Trophoblast cell (in vitro differentiated cells and primary cell): ENCODE data around the gene FKBP5.

Source experiments
- DNase-seq, 2 donors: peaks; one replicate each; pipeline ENCODE4 v3.0.0-alpha.2; 2016
- H2AFZ ChIP-seq: 2 replicates; pipeline ENCODE4 v1.6.1; 2013; ENCODE audit warnings: low read length, moderate library complexity, mild to moderate bottlenecking; ENCODE audit not compliant: insufficient read depth, poor library complexity
- H2AK5ac ChIP-seq: 2 replicates; pipeline ENCODE4 v1.6.1; 2013; ENCODE audit warnings: mild to moderate bottlenecking, low read length
- H2BK120ac ChIP-seq: 2 replicates; pipeline ENCODE4 v1.6.1; 2013; ENCODE audit warnings: low read length, mild to moderate bottlenecking, moderate library complexity; ENCODE audit not compliant: insufficient read depth, poor library complexity
- H2BK12ac ChIP-seq: 2 replicates; pipeline ENCODE4 v1.6.1; 2013; ENCODE audit warnings: mild to moderate bottlenecking, low read length, moderate library complexity
- H2BK5ac ChIP-seq: 2 replicates; pipeline ENCODE4 v1.6.1; 2013; ENCODE audit warnings: low read length, low read depth, moderate library complexity, mild to moderate bottlenecking; ENCODE audit not compliant: poor library complexity
- H3K14ac ChIP-seq: 2 replicates; pipeline ENCODE4 v1.6.1; 2013; ENCODE audit warnings: mild to moderate bottlenecking, low read length
- H3K18ac ChIP-seq: 2 replicates; pipeline ENCODE4 v1.6.1; 2013; ENCODE audit warnings: mild to moderate bottlenecking, low read length
- H3K23ac ChIP-seq: 2 replicates; pipeline ENCODE4 v1.6.1; 2013; ENCODE audit warnings: low read length
- H3K27ac ChIP-seq: 2 replicates; pipeline ENCODE4 v1.5.1; 2013; ENCODE audit warnings: low read depth, mild to moderate bottlenecking, inconsistent platforms, low read length, moderate library complexity
- H3K27me3 ChIP-seq: 2 replicates; pipeline ENCODE4 v1.6.1; 2013; ENCODE audit warnings: inconsistent platforms, mild to moderate bottlenecking, low read length, moderate library complexity; ENCODE audit not compliant: insufficient read depth
- H3K36me3 ChIP-seq, 2 experiments: 1 replicate in 1 of 2; 2 replicates in 1 of 2; pipeline ENCODE4 v1.6.1; 2013; ENCODE audit warnings: low read length in 2 of 2, mild to moderate bottlenecking in 2 of 2, moderate library complexity in 1 of 2; ENCODE audit not compliant: insufficient read depth in 2 of 2, control insufficient read depth in 1 of 2
- H3K4ac ChIP-seq: 2 replicates; pipeline ENCODE4 v1.6.1; 2013; ENCODE audit warnings: low read depth, mild to moderate bottlenecking, low read length, moderate library complexity
- H3K4me1 ChIP-seq, 2 experiments: 1 replicate in 1 of 2; 2 replicates in 1 of 2; pipeline ENCODE4 v1.6.1; 2013; ENCODE audit warnings: low read length in 2 of 2, mild to moderate bottlenecking in 2 of 2, moderate library complexity in 1 of 2; ENCODE audit not compliant: insufficient read depth in 2 of 2, control insufficient read depth in 1 of 2
- H3K4me2 ChIP-seq: 2 replicates; pipeline ENCODE4 v1.6.1; 2013; ENCODE audit warnings: inconsistent platforms, mild to moderate bottlenecking, low read length, moderate library complexity
- H3K4me3 ChIP-seq: 2 replicates; pipeline ENCODE4 v1.5.1; 2013; ENCODE audit warnings: mild to moderate bottlenecking, low read depth, low read length, inconsistent platforms
- H3K79me1 ChIP-seq: one replicate; pipeline ENCODE4 v1.6.1; 2013; ENCODE audit warnings: low read length
- H3K79me2 ChIP-seq: 2 replicates; pipeline ENCODE4 v1.6.1; 2013; ENCODE audit warnings: low read length, mild to moderate bottlenecking; ENCODE audit not compliant: control insufficient read depth, insufficient read depth, poor library complexity
- H3K9ac ChIP-seq: 2 replicates; pipeline ENCODE4 v1.6.1; 2013; ENCODE audit warnings: mild to moderate bottlenecking, low read length
- H3K9me3 ChIP-seq: 2 replicates; pipeline ENCODE4 v1.6.1; 2013; ENCODE audit warnings: low read depth, mild to moderate bottlenecking, control low read depth, inconsistent platforms, low read length; ENCODE audit not compliant: insufficient read depth
- H4K12ac ChIP-seq: 2 replicates; pipeline ENCODE4 v1.6.1; 2013; ENCODE audit warnings: low read depth, mild to moderate bottlenecking, low read length, moderate library complexity
- H4K8ac ChIP-seq: 2 replicates; pipeline ENCODE4 v1.6.1; 2013; ENCODE audit warnings: low read depth, mild to moderate bottlenecking, low read length, moderate library complexity
- H4K91ac ChIP-seq: one replicate; pipeline ENCODE4 v1.6.1; 2013; ENCODE audit warnings: low read depth, mild to moderate bottlenecking, low read length, moderate library complexity
- WGBS: extraction: QIAGEN DNeasy Blood & Tissue Kit; methylation state at CpG from one replicate; pipeline ENCODE4 v1.1.7; 2013; ENCODE audit warnings: missing lambda C conversion rate; ENCODE audit not compliant: insufficient read length, insufficient coverage; ENCODE audit errors: extremely low coverage; 5-methylcytosine and 5-hydroxymethylcytosine counted together

FKBP5 gene

DNA sequence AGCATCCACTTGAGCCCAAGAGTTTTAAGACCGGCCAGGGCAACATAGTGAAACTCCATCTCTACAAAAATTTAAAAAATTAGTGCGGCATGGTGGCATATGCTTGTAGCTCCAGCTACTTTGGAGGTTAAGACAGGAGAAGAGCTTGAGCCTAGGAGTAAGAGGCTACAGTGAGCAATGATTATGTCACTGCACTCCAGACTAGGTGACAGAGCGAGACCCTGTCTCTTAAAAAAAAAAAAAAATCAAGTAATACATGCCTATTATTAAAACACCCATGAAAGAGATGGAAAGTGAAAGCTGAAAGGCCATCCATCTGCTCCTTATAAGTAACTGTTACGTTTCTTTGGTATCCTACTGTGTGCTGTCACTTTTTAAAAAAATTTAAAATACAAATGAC is 66.4 kb downstream of the FKBP5 start:
- Histone ChIP-seq H3K27me3 (no peaks in the 10 kb centered on the region), H2BK12ac (no peak overlapping the region), H4K8ac (no peak overlapping the region), H4K91ac (no peak overlapping the region), H3K23ac (no peak overlapping the region), H3K9ac (no peak overlapping the region), H3K27ac (no peak overlapping the region), H3K4me1 (no peaks in the 10 kb centered on the region), H2BK120ac (no peak overlapping the region), H3K4ac (no peak overlapping the region), H3K18ac (no peak overlapping the region), H4K12ac (no peak overlapping the region), H3K9me3 (no peaks in the 10 kb centered on the region), H2AK5ac (no peak overlapping the region), H2AFZ (no peak overlapping the region), H3K79me2 (no peaks in the 10 kb centered on the region), H3K4me3 (no peak overlapping the region), H3K4me2 (no peak overlapping the region), H3K36me3 (no peaks in the 10 kb centered on the region), H3K14ac (no peak overlapping the region), H3K79me1 (no peaks in the 10 kb centered on the region), H2BK5ac (no peak overlapping the region)
- no CpG with 5 or more reads among the region's 4 CpGs for WGBS
- DNase-seq: no peak

DNA sequence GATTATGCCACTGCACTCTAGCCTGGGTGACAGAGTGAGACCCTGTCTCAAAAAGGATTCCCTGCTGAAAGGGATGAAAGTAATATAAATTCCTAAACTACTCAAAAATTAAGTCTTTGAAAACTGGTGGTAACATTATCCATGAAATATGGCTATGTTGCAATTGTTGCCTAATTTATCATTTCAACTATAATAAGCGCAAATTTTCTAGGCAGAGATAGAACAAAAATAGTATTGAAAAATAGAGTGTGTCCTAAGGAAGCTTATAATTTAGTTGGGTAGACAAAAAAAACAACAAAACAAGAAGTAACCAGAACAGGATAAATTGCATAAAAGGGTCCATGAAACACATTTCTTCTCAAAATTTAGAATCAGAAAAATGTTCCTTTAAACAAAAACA is 68.0 kb downstream of the FKBP5 start:
- WGBS: no CpG with 5 or more reads among the region's 1 CpG
- Histone ChIP-seq H2BK120ac (no peak overlapping the region), H3K14ac (no peak overlapping the region), H3K27ac (no peak overlapping the region), H2AFZ (no peak overlapping the region), H2BK12ac (no peak overlapping the region), H4K91ac (no peak overlapping the region), H3K27me3 (no peaks in the 10 kb centered on the region), H3K79me1 (no peaks in the 10 kb centered on the region), H4K8ac (no peak overlapping the region), H3K4me2 (no peak overlapping the region), H3K36me3 (no peaks in the 10 kb centered on the region), H3K23ac (no peak overlapping the region), H3K9ac (no peak overlapping the region), H3K4me1 (no peaks in the 10 kb centered on the region), H2AK5ac (no peak overlapping the region), H3K4me3 (no peak overlapping the region), H3K18ac (no peak overlapping the region), H3K9me3 (no peaks in the 10 kb centered on the region), H3K4ac (no peak overlapping the region), H3K79me2 (no peaks in the 10 kb centered on the region), H4K12ac (no peak overlapping the region), H2BK5ac (no peak overlapping the region)
- DNase-seq: no peak

DNA sequence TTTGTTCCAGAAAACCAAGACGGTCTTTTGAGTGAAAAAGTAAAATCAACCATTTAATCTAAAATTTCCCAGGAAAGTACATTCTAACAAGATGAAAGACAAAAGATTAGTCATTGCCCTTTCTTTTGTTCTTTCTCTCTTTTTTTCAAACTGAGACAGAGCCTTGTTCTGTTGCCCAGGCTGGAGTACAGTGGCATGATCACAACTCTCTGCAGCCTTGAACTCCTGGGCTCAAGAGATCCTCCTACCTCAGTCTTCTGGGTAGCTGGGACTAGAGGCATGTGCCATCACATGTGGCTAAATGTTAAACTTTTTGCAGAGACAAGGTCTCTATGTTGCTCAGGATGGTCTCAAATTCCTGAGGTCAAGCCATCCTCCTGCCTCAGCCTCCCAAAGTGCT is 75.0 kb downstream of the FKBP5 start:
- Histone ChIP-seq H3K4ac (no peak overlapping the region), H3K23ac (no peak overlapping the region), H2AFZ (no peak overlapping the region), H3K9me3 (no peaks in the 10 kb centered on the region), H3K9ac (no peak overlapping the region), H3K4me2 (no peak overlapping the region), H3K18ac (no peak overlapping the region), H2BK120ac (no peak overlapping the region), H3K36me3 (no peaks in the 10 kb centered on the region), H2AK5ac (no peak overlapping the region), H3K79me1 (no peaks in the 10 kb centered on the region), H3K79me2 (no peaks in the 10 kb centered on the region), H3K14ac (no peak overlapping the region), H3K27me3 (no peaks in the 10 kb centered on the region), H4K12ac (no peak overlapping the region), H3K4me1 (no peaks in the 10 kb centered on the region), H3K4me3 (no peak overlapping the region), H2BK5ac (no peak overlapping the region), H2BK12ac (no peak overlapping the region), H4K8ac (no peak overlapping the region), H4K91ac (no peak overlapping the region), H3K27ac (no peak overlapping the region)
- no peak for DNase-seq
- no CpG with 5 or more reads among the region's 1 CpG for WGBS

DNA sequence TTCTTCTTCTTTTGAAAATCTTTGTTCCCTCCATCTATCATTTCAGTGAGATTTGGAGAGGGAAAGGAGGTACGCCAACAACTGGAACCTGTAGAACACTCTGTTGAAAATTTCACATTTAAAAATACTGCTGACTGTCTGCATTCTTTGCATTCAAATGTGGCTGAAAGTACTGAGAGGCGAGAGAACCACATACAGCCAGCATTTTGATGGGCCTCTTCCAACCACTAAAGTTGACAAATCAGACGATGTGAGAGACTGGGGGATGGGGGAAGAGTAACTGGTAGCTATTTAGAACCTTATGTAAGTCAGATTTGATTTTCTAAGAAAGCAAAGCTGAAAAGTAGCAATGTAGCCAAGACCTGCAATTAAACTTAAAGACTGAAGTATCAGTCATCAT is 77.5 kb downstream of the FKBP5 start:
- Histone ChIP-seq H3K14ac (no peak overlapping the region), H3K27me3 (no peaks in the 10 kb centered on the region), H2AFZ (no peak overlapping the region), H3K4me1 (no peaks in the 10 kb centered on the region), H3K79me1 (no peaks in the 10 kb centered on the region), H4K91ac (no peak overlapping the region), H3K4me3 (no peak overlapping the region), H3K27ac (no peak overlapping the region), H2AK5ac (no peak overlapping the region), H2BK5ac (no peak overlapping the region), H3K36me3 (no peaks in the 10 kb centered on the region), H2BK12ac (no peak overlapping the region), H3K4ac (no peak overlapping the region), H3K9me3 (peaks cover 2% of the 10 kb centered on the region), H4K8ac (no peak overlapping the region), H3K18ac (no peak overlapping the region), H3K9ac (no peak overlapping the region), H3K4me2 (no peak overlapping the region), H3K23ac (no peak overlapping the region), H2BK120ac (no peak overlapping the region), H4K12ac (no peak overlapping the region), H3K79me2 (no peaks in the 10 kb centered on the region)
- WGBS: no CpG with 5 or more reads among the region's 3 CpGs
- no peak for DNase-seq
